Fibroblast of villous mesenchyme (primary cell): ENCODE data around the gene RPS6KA2. TPM values are rescaled to one million over a fixed set of nuclear protein-coding genes. Genes with fewer than 3 reads are reported as not detected.

Experiments used
- DNase-seq: peaks from one replicate; pipeline ENCODE4 v3.0.0-alpha.2; 2010; ENCODE audit warnings: low read depth
- H3K4me3 ChIP-seq: 2 replicates; pipeline ENCODE4 v1.5.1; 2011; ENCODE audit warnings: low read depth, mild to moderate bottlenecking, low read length
- total RNA-seq: library from RNA; depleted of rRNA; stranded (reverse); fragments of >200 nt; gene quantifications from 2 replicates; pipeline ENCODE4 v1.2.3, GENCODE V29; 2012
- TF ChIP-seq, protein P1 (sequence below): IDR thresholded peaks from 2 replicates; pipeline ENCODE4 v1.5.1; 2012; ENCODE audit warnings: low read depth, mild to moderate bottlenecking, low read length; ENCODE audit not compliant: insufficient read depth

Gene RPS6KA2
- total RNA-seq, 1 donor, result 15.5 TPM

DNA sequence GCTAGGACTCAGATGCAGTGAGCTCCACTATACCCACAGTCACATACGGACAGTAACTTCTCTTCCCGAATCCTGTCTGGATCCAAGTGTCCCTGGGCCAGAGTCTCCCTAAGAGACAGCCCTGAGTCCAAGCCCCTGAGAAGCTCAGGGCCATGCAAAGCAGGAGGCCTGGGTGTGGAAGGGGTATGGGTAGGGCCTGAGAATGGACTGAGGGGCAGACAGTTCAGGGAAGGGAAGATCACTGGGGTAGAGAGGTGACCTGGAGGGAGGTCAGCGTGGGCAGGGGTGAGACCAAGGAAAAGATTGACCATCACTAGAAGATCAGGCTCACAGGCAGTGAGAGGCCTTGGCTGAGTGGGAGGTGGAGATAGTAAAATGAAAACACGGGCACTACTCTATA is 8.8 kb downstream of the RPS6KA2 start:
- TF ChIP-seq, protein P1, sequence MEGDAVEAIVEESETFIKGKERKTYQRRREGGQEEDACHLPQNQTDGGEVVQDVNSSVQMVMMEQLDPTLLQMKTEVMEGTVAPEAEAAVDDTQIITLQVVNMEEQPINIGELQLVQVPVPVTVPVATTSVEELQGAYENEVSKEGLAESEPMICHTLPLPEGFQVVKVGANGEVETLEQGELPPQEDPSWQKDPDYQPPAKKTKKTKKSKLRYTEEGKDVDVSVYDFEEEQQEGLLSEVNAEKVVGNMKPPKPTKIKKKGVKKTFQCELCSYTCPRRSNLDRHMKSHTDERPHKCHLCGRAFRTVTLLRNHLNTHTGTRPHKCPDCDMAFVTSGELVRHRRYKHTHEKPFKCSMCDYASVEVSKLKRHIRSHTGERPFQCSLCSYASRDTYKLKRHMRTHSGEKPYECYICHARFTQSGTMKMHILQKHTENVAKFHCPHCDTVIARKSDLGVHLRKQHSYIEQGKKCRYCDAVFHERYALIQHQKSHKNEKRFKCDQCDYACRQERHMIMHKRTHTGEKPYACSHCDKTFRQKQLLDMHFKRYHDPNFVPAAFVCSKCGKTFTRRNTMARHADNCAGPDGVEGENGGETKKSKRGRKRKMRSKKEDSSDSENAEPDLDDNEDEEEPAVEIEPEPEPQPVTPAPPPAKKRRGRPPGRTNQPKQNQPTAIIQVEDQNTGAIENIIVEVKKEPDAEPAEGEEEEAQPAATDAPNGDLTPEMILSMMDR, result no peak
- no peak overlapping the region for H3K4me3 ChIP-seq
- no peak for DNase-seq

DNA sequence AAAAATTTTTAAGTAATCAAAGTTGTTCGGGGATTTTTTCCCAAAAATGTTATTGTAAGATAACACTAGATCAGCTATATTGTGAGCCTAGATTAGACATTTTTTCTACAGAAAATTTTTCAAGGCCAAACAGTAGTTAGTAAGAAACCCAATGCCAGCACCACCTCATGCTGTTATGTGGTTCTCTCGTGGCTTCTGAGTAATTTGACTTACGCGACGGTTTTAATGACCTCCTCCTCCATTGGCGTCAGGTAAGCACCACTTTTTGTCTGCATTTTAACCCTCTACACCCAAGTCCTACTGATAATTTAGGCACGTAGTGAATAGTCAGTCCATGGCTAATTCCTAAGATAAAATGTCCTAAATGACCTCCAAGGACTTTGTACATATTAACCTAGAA is 9.7 kb downstream of the RPS6KA2 start:
- no peak for DNase-seq
- H3K4me3 ChIP-seq, result no peak overlapping the region
- TF ChIP-seq, protein P1, result no peak

DNA sequence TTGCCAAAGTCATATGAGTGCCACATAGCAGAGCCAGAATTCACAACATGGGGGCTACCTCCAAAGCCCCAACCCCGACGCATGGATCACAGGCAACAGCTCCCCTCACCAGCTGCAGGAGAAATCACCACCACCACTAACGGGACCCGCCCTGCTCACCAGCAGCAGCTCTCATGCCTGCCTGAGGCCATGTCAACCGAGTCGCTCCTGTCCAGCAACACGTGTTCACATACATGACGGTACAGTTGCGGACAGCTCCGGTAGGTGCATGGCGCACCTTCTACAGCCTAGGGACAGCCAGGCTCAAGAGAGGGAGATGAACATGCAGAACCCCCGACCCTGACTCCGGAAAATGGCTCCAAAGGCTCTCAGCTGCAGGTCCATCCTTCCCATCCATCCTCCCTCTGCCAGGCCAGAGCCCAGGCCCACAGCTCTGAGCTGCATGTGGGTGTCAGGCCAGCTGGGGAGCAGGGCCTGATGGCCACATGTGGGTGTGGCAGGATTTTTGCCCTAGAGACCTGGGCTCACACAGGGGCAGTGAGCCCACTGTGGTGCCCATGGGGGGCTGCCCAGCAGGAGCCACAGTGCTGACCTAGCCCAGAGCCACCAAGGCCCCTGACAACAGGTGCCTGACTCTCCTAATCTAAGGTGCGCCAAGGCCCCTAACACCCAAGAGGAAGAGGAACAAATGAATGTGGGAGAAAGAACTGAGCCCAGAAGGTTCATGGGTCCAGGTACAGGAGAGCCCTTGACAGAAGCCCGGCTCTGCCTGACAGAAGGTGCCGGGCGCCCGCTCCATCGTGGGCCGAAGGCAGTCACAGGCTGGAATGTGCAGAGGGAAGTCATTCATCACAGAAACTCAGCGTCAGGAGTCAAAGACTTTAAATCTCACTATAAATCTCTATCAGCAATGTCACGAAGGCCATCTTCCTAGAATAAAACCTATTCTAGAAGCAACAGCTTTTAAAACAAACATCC is 10.5 kb downstream of the RPS6KA2 start:
- H3K4me3 ChIP-seq, result no peak overlapping the region
- DNase-seq, result no peak
- TF ChIP-seq, protein P1, result no peak

DNA sequence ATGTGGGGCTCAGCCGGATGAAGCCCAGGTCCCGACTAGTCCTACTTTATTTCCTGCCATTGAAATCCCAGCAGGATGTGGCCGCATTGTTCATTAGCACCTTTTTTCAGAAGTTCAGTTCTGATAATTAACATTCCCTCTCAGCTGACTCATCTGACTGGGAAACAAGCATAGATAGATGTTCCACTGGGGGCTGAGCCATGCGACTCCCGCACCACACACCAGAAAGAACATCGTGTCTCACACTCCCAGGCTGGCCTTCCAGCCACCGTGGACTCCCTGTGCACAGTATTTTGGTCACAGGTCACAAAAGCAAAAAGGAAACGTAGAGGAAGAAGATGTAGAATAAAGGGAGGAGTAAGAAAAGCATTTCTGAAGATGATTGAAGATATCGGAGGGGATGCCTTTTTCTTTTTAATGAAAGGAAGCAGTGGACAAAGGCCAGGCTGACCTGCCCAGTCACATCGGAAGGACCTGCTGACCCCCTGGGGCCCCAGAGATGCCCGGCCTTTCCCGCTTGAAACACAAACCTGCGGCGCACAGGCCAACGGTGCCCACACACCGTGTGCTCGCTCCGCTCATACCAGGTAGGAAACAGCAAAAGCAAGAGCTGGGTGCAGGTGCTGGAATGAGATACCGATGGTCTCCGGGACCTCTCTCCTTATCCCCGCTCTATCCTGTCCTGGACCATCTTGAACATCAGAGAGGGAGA is 11.8 kb downstream of the RPS6KA2 start:
- H3K4me3 ChIP-seq, result no peak overlapping the region
- TF ChIP-seq, protein P1, result no peak
- peak; percentile 48 for DNase-seq

DNA sequence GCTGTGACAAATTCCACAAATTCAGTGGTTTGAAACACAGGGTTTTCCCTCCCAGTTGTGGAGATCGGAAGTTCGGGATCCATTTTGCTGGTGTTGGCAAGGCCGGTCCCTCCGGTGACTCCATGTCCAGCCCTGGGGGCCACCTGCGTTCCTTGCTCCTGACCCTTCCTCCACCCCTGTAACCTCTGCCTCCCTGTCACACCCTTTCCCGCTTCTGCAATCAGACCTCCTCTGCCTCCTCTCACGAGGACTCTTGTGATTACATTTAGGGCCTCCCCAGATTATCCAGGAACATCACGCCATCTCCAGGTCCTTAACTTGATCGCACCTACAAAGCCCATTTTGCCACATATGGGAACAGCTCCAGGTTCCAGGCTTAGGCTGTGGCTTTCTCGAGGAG is 12.5 kb downstream of the RPS6KA2 start:
- DNase-seq, result no peak
- H3K4me3 ChIP-seq, result no peak overlapping the region
- TF ChIP-seq, protein P1, result no peak

DNA sequence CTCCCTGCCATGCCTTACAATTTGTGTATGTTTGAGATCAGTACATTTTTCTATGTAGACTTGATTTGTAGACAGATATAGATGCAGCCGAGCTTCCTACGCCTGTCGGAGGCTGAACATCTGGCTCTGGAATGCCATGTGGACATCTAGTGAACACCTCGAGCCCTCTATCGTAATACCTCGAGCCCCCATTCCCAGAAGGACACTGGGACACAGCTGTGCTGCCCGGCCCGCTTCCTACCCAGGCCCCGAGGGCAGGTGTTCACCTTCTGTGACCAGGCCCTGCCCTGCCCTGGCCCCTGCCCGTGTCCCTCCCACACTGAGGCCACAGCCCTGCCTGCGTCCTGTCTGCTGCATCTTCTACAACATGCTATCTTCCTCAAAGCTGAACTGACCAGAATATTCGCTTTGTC is 12.9 kb downstream of the RPS6KA2 start:
- TF ChIP-seq, protein P1, result no peak

More for the DNA sequence above, 12.9 kb downstream of the RPS6KA2 start:
- DNase-seq, result no peak
- no peak overlapping the region for H3K4me3 ChIP-seq
